PFSK-1 (cell line): ENCODE measurements around the gene FAM229A.

Source experiments
- FOXP2 ChIP-seq: optimal IDR thresholded peaks from 2 replicates; pipeline ENCODE3; 2011; ENCODE audit warnings: borderline replicate concordance, control low read depth, inconsistent platforms; ENCODE audit not compliant: insufficient read depth; ENCODE audit errors: extremely low read length, extremely low read depth
- POLR2AphosphoS5 ChIP-seq: IDR thresholded peaks from 2 replicates; pipeline ENCODE4 v1.6.1; 2012; ENCODE audit warnings: low read depth, mild to moderate bottlenecking, control low read depth, low read length, moderate library complexity
- SIN3A ChIP-seq: IDR thresholded peaks from 2 replicates; pipeline ENCODE4 v1.6.1; 2012; ENCODE audit warnings: mild to moderate bottlenecking, low read length, moderate library complexity, borderline replicate concordance; ENCODE audit not compliant: insufficient read depth
- TAF1 ChIP-seq: IDR thresholded peaks from 2 replicates; pipeline ENCODE4 v1.6.1; 2012; ENCODE audit warnings: low read length, control low read depth, borderline replicate concordance; ENCODE audit not compliant: insufficient read depth
- TF ChIP-seq, protein P1 (sequence below), 2 experiments: IDR thresholded peaks; 2 replicates each; pipeline versions ENCODE4 v1.6.1 to v1.8.0; 2011 to 2012; ENCODE audit warnings: low read depth in 2 of 2, low read length in 2 of 2, control low read depth in 1 of 2, inconsistent platforms in 1 of 2, mild to moderate bottlenecking in 1 of 2, moderate library complexity in 1 of 2; ENCODE audit not compliant: insufficient read depth in 1 of 2

FAM229A gene

DNA sequence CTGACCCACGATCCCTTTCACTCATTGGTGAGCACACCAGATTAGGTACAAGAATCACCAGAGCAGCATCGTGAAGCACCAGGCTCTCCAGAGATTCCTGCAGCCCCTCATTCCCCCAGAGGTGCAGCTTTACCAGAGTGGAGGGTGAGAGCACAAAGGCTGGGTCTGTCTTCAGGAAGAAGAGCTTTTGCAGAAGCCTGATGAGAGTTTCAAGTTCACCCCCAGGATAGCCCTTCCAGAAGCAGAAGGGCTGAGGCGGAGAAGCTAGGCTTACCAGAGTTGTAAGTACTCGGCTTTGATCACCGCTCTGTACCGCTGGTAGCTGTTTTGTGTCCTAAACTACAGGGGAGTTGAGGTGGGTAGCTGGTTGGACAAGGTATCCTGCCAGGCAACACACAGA lies 3.2 kb upstream of the FAM229A start:
- no peak for TF ChIP-seq FOXP2
- TF ChIP-seq SIN3A, result no peak
- no peak for TF ChIP-seq TAF1
- TF ChIP-seq, protein P1, sequence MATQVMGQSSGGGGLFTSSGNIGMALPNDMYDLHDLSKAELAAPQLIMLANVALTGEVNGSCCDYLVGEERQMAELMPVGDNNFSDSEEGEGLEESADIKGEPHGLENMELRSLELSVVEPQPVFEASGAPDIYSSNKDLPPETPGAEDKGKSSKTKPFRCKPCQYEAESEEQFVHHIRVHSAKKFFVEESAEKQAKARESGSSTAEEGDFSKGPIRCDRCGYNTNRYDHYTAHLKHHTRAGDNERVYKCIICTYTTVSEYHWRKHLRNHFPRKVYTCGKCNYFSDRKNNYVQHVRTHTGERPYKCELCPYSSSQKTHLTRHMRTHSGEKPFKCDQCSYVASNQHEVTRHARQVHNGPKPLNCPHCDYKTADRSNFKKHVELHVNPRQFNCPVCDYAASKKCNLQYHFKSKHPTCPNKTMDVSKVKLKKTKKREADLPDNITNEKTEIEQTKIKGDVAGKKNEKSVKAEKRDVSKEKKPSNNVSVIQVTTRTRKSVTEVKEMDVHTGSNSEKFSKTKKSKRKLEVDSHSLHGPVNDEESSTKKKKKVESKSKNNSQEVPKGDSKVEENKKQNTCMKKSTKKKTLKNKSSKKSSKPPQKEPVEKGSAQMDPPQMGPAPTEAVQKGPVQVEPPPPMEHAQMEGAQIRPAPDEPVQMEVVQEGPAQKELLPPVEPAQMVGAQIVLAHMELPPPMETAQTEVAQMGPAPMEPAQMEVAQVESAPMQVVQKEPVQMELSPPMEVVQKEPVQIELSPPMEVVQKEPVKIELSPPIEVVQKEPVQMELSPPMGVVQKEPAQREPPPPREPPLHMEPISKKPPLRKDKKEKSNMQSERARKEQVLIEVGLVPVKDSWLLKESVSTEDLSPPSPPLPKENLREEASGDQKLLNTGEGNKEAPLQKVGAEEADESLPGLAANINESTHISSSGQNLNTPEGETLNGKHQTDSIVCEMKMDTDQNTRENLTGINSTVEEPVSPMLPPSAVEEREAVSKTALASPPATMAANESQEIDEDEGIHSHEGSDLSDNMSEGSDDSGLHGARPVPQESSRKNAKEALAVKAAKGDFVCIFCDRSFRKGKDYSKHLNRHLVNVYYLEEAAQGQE (IDR thresholded peaks at IDR 0.05; ENCODE audit: insufficient read depth in 1 of 2, low read depth in 2 of 2, low read length in 2 of 2), result no peak
- TF ChIP-seq POLR2AphosphoS5, result no peak

DNA sequence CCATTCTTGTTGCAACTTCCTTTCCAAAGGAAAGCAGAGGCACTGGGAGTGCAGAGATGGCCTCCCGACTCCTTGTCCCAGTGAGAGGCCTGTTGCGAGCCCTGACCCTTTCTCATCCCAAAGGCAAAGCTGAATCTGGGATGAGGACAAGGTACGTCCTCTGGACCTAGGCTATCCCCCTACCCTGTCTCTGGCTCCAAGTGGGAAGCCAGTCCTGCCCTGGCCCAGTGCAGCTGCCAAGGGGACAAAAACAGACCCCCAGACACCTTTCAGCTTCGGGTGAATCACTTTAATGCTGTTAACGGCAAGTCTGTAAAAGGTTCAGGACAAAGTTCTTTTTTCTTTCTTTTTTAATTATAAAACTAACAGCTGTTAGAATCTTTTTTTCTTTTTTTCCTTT lies 2.6 kb upstream of the FAM229A start:
- no peak for TF ChIP-seq FOXP2
- TF ChIP-seq, protein P1 (IDR thresholded peaks at IDR 0.05; ENCODE audit: insufficient read depth in 1 of 2, low read depth in 2 of 2, low read length in 2 of 2), result no peak
- no peak for TF ChIP-seq TAF1
- no peak for TF ChIP-seq POLR2AphosphoS5
- no peak for TF ChIP-seq SIN3A

DNA sequence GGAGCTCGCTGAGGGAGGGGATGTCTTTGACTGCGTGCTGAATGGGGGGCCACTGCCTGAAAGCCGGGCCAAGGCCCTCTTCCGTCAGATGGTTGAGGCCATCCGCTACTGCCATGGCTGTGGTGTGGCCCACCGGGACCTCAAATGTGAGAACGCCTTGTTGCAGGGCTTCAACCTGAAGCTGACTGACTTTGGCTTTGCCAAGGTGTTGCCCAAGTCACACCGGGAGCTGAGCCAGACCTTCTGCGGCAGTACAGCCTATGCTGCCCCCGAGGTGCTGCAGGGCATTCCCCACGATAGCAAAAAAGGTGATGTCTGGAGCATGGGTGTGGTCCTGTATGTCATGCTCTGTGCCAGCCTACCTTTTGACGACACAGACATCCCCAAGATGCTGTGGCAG lies 1.4 kb upstream of the FAM229A start:
- TF ChIP-seq SIN3A, result no peak
- TF ChIP-seq, protein P1 (IDR thresholded peaks at IDR 0.05; ENCODE audit: insufficient read depth in 1 of 2, low read depth in 2 of 2, low read length in 2 of 2), result no peak
- TF ChIP-seq TAF1, result no peak
- TF ChIP-seq FOXP2, result no peak
- no peak for TF ChIP-seq POLR2AphosphoS5

DNA sequence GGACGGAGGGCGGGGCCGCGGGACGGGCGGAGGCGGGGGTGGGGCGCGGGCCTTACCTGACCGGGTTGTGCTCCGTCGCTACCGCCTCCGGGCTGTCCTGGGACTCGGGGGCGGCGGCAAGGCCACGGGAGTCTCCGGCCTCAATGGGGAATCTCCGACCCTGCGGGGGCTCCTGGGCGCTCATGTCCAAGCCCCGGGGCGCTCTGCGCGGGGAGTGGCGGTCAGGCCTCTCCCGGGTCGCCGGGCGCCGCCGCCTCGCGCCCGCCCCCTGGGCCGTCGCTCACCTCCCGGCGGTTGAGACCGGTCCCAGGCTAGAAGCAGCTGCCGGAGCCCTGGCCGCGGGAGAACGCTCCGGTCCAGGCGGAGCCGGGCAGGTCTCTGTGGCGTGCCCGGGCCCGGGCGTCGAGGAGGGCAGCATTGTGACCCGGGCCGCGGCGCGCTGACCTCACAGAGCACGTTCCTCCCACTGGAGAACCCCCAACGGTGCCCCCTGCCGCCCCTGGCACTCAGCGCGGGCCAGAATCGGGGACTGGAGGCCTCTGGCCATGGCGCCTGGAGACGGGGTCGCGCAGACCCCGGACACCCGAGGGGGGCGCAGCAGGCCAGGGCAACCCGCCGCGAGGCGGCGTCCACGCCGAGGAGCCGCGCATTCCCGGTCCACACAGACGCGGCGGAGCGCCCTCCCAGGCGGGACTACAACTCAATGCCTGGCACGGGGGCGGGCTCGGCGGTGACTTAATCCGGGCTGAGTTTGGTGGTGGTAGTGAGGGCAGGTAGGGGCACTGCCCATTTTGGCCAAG lies 411 bp downstream of the FAM229A start:
- TF ChIP-seq, protein P1 (IDR thresholded peaks at IDR 0.05; ENCODE audit: insufficient read depth in 1 of 2, low read depth in 2 of 2, low read length in 2 of 2), result no peak
- TF ChIP-seq POLR2AphosphoS5 (no peak), FOXP2 (no peak), TAF1 (no peak), SIN3A (no peak)

DNA sequence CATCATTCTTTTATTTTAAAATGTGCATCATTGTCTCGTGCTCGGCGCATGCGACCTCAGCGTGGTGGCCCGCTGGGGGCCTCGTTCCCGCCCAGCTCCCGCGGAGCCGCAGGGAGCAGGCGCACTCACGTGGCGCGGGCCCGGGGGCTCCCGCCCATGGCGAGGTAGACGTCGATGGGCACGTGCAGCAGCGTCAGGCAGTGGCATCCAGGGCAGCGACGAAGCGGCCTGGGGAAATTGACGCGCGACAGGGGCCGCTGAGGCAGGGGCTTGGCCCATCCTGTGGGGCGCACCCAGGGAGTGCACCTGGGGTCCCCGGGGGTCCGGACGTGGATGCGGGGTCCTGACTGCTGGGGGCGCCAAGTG lies 994 bp downstream of the FAM229A start:
- TF ChIP-seq TAF1, result no peak
- TF ChIP-seq, protein P1 (IDR thresholded peaks at IDR 0.05; ENCODE audit: insufficient read depth in 1 of 2, low read depth in 2 of 2, low read length in 2 of 2), result no peak
- TF ChIP-seq SIN3A, result no peak
- TF ChIP-seq POLR2AphosphoS5, result no peak
- TF ChIP-seq FOXP2, result no peak
